GM12878 (cell line): Measurements from ENCODE around the gene AUNIP. TPM values are rescaled to one million over a fixed set of nuclear protein-coding genes. Genes with fewer than 3 reads are reported as not detected.
A peak's percentile ranks its signal among the peaks of the same experiment; 100 is the strongest.

ENCODE experiments used
- ATAC-seq: fragments of 200-7000 bp; cut with Tn5 transposase; 3 replicates; pipeline ENCODE4 v1.9.1; 2020; ENCODE audit warnings: mild to moderate bottlenecking, moderate library complexity
- BruUV-seq: library from RNA; stranded (reverse); fragments of 400-500 nt; replicated peaks from 2 replicates; lab custom pipeline; 2021; lab: Mats Ljungman, UMichigan
- CTCF ChIA-PET: fragments of 300-600 bp; sonication (Branson Sonifier 250); formaldehyde crosslinking; extraction: SDS; loops from one replicate; lab custom pipeline; 2021; ENCODE audit warnings: inconsistent platforms; lab: Yijun Ruan, JAX
- POLR2A ChIA-PET: fragments of 350-600 bp; formaldehyde crosslinking; extraction: SDS; loops from one replicate; lab custom pipeline; 2021; ENCODE audit warnings: inconsistent platforms; lab: Charles Lee
- RAD21 ChIA-PET: fragments of 300-600 bp; sonication (Branson Sonifier 250); formaldehyde crosslinking; loops from one replicate; lab custom pipeline; 2023; ENCODE audit warnings: antibody characterized with exemption; ENCODE audit not compliant: unreplicated experiment; lab: Charles Lee
- SMC1A ChIA-PET: fragments of 300-600 bp; sonication (Branson Sonifier 250); formaldehyde crosslinking; loops from one replicate; lab custom pipeline; 2023; ENCODE audit not compliant: unreplicated experiment, uncharacterized antibody; lab: Charles Lee
- DNase-seq: peaks from one replicate; pipeline ENCODE4 v3.0.0-alpha.2; 2011; ENCODE audit warnings: low read depth, low spot score
- FAIRE-seq: peaks from 3 replicates; lab custom pipeline; 2011; peaks lifted over from hg19 to GRCh38; lab: Jason Lieb, UNC
- H2AFZ ChIP-seq: 2 replicates; pipeline ENCODE4 v1.6.0; 2011; ENCODE audit warnings: low read depth, low read length, control low read depth; ENCODE audit not compliant: control insufficient read depth
- H3K27ac ChIP-seq: 2 replicates; pipeline ENCODE4 v1.5.1; 2011; ENCODE audit warnings: control low read depth; ENCODE audit not compliant: control insufficient read depth, insufficient read depth
- H3K27me3 ChIP-seq, 2 experiments: replicated peaks in 1 of 2; 2 replicates each; pipeline versions ENCODE4 v1.6.0 to v1.6.1; 2011; ENCODE audit warnings: low read length in 1 of 2; ENCODE audit not compliant: control insufficient read depth in 2 of 2, insufficient read depth in 2 of 2
- H3K36me3 ChIP-seq, 2 experiments: 2 replicates each; pipeline ENCODE4 v1.5.1; 2011; ENCODE audit warnings: low read length in 1 of 2; ENCODE audit not compliant: control insufficient read depth in 2 of 2, insufficient read depth in 2 of 2
- H3K4me1 ChIP-seq: 2 replicates; pipeline ENCODE4 v1.6.1; 2011; ENCODE audit warnings: mild to moderate bottlenecking, low read length, moderate library complexity, mixed read lengths; ENCODE audit not compliant: control insufficient read depth, insufficient read depth
- H3K4me2 ChIP-seq: 2 replicates; pipeline ENCODE4 v1.6.0; 2011; ENCODE audit warnings: control low read depth; ENCODE audit not compliant: control insufficient read depth, insufficient read depth
- H3K4me3 ChIP-seq: fragments of 200-600 bp; sonication (generic); 2 replicates; pipeline ENCODE4 v1.5.1; 2016
- H3K79me2 ChIP-seq: 2 replicates; pipeline ENCODE4 v1.6.0; 2011; ENCODE audit warnings: low read length; ENCODE audit not compliant: control insufficient read depth, insufficient read depth
- H3K9ac ChIP-seq: 2 replicates; pipeline ENCODE4 v1.8.0; 2011; ENCODE audit warnings: low read length, control low read depth, mixed read lengths; ENCODE audit not compliant: control insufficient read depth, insufficient read depth
- H3K9me3 ChIP-seq: replicated peaks from 3 replicates; pipeline ENCODE4 v1.5.1; 2011; ENCODE audit warnings: mild to moderate bottlenecking, low read length; ENCODE audit not compliant: control insufficient read depth, insufficient read depth
- H4K20me1 ChIP-seq: 2 replicates; pipeline ENCODE4 v1.6.0; 2011; ENCODE audit not compliant: control insufficient read depth, insufficient read depth
- ATF2 ChIP-seq: IDR thresholded peaks from 2 replicates; pipeline ENCODE4 v1.6.1; 2012; ENCODE audit warnings: low read length, inconsistent platforms
- BCL3 ChIP-seq: IDR thresholded peaks from 2 replicates; pipeline ENCODE4 v1.6.1; 2011; ENCODE audit warnings: borderline replicate concordance, low read depth, mild to moderate bottlenecking, moderate library complexity, low read length; ENCODE audit not compliant: insufficient read depth, poor library complexity, severe bottlenecking
- ETV6 ChIP-seq, 2 experiments: fragments of 450-650 bp in 1 of 2; IDR thresholded peaks in 1 of 2; conservative IDR thresholded peaks in 1 of 2; 2 replicates each; pipeline ENCODE4 v1.6.1; 2014; ENCODE audit warnings: antibody characterized with exemption in 1 of 2, borderline replicate concordance in 1 of 2, low read depth in 1 of 2, mild to moderate bottlenecking in 1 of 2, moderate library complexity in 1 of 2
- FOXM1 ChIP-seq: IDR thresholded peaks from 2 replicates; pipeline ENCODE4 v1.6.1; 2012; ENCODE audit warnings: low read depth, mild to moderate bottlenecking, inconsistent platforms, low read length, moderate library complexity
- NFIC ChIP-seq: IDR thresholded peaks from 2 replicates; pipeline ENCODE4 v1.6.1; 2012; ENCODE audit warnings: low read depth, mild to moderate bottlenecking, inconsistent platforms, low read length, moderate library complexity
- NFXL1 ChIP-seq: fragments of 450-650 bp; IDR thresholded peaks from 2 replicates; pipeline ENCODE4 v1.6.1; 2017; ENCODE audit warnings: antibody characterized with exemption, mild to moderate bottlenecking, borderline replicate concordance
- NR2C2 ChIP-seq: IDR thresholded peaks from 2 replicates; pipeline ENCODE4 v1.6.1; 2011; ENCODE audit warnings: borderline replicate concordance, low read depth; ENCODE audit not compliant: control insufficient read depth, insufficient read length
- PAX5 ChIP-seq: IDR thresholded peaks from 2 replicates; pipeline ENCODE4 v1.6.1; 2011; ENCODE audit warnings: low read depth, low read length, borderline replicate concordance
- SUZ12 ChIP-seq: fragments of 200-600 bp; sonication (generic); IDR thresholded peaks from one replicate; pipeline ENCODE4 v1.6.1; 2018; ENCODE audit warnings: antibody characterized with exemption, mild to moderate bottlenecking; ENCODE audit not compliant: unreplicated experiment
- USF1 ChIP-seq: IDR thresholded peaks from 2 replicates; pipeline ENCODE4 v1.6.1; 2011; ENCODE audit warnings: borderline replicate concordance, low read depth, mild to moderate bottlenecking, moderate library complexity, mixed read lengths, low read length; ENCODE audit not compliant: insufficient read depth; ENCODE audit errors: extremely low read length
- YBX1 ChIP-seq: fragments of 450-650 bp; IDR thresholded peaks from 2 replicates; pipeline ENCODE4 v1.6.1; 2016; ENCODE audit warnings: antibody characterized with exemption
- ZBTB11 ChIP-seq: fragments of 450-650 bp; formaldehyde crosslinking; IDR thresholded peaks from 2 replicates; pipeline ENCODE4 v1.5.0; 2022; ENCODE audit warnings: mild to moderate bottlenecking, missing genetic modification characterization
- WGBS: methylation state at CpG from one replicate; pipeline ENCODE4 v1.1.6; 2016; ENCODE audit warnings: low lambda C conversion rate; ENCODE audit not compliant: insufficient replicate concordance, insufficient coverage; ENCODE audit errors: missing lambda C conversion rate; 5-methylcytosine and 5-hydroxymethylcytosine counted together
- in situ Hi-C: fragments of 300-500 bp; cut with MboI; formaldehyde crosslinking; loops from 9 replicates; pipeline ENCODE4 v1.14.3; 2018; ENCODE audit warnings: mixed read lengths
- intact Hi-C: fragments of 100-400 bp; cut with micrococcal nuclease; formaldehyde crosslinking; loops from one replicate; pipeline ENCODE4 v1.14.2; 2022; ENCODE audit not compliant: unreplicated experiment
- polyA plus RNA-seq, 11 experiments: library from polyadenylated mRNA; depleted of rRNA in 4 of 11; unstranded in 6 of 11; stranded (reverse) in 5 of 11; fragments of >200 nt; fragmentation: Nextera tagmentation in 4 of 11; fragmentation: Illumina TruSeq in 1 of 11; extraction: Ambion mirVana in 4 of 11; extraction: Trizol in 1 of 11; gene quantifications; 1 replicate in 1 of 11; 2 replicates in 10 of 11; pipeline versions ENCODE4 v1.2.1 to v1.2.3, GENCODE V29; 2011 to 2016; ENCODE audit warnings: inconsistent platforms in 2 of 11, missing spikeins in 2 of 11, low read depth in 1 of 11
- total RNA-seq, 4 experiments: library from RNA; depleted of rRNA in 3 of 4; stranded (reverse); fragments of >200 nt in 3 of 4; fragmentation: Illumina TruSeq in 1 of 4; extraction: Trizol in 1 of 4; gene quantifications; 2 replicates each; pipeline versions ENCODE4 v1.2.1 to v1.2.3, GENCODE V29; 2013 to 2021

Gene AUNIP
- total and polyA plus RNA-seq, 10 of the 15 experiments (the other 5 are each of a cell fraction or from before 2014, with no cell fraction given): 3.9 to 20.0 (median 12.7) TPM

GRCh38 chr1:25861316-25862286 is 2.3 kb upstream of the AUNIP start:
- ChIA-PET SMC1A (interaction anchor here (1.0 to 1.7 kb wide), 3 partner anchors 9 to 13 kb away, joined by 3 to 4 read pairs (median 4); no protein-coding TSS in a partner anchor), CTCF (interaction anchor here (0.9 to 1.0 kb wide), 2 partner anchors 34 to 136 kb away, joined by 3 read pairs; partner anchors contain the start of gene PAFAH2), POLR2A (interaction anchor here (0.7 to 1.2 kb wide), 4 partner anchors 13 to 772 kb away, joined by 3 to 6 read pairs (median 3); partner anchors contain the start of gene PAFAH2), RAD21 (no interaction called here)
- no TSS peak for BruUV-seq
- no peak overlapping the region for H2AFZ ChIP-seq
- no peaks in the 10 kb centered on the region for H3K36me3 ChIP-seq
- H3K79me2 ChIP-seq: peaks cover 15% of the 10 kb centered on the region
- in situ Hi-C loops: no loop called here
- H3K27me3 ChIP-seq: no peaks in the 10 kb centered on the region
- H3K4me2 ChIP-seq: no peak overlapping the region
- ATAC-seq (no peak), DNase-seq (no peak), FAIRE-seq (no peak)
- H3K27ac ChIP-seq: no peak overlapping the region; the same call in 1 of the 2 replicates
- no peaks in the 10 kb centered on the region for H4K20me1 ChIP-seq
- peaks cover 8% of the 10 kb centered on the region; the same call in 1 of the 2 replicates for H3K4me1 ChIP-seq
- TF ChIP-seq ETV6 (conservative IDR thresholded peaks at IDR 0.05 in 1 of 2, IDR thresholded peaks at IDR 0.05 in 1 of 2; ENCODE audit: borderline replicate concordance in 1 of 2, low read depth in 1 of 2) (peak in 1 of 2 experiments; percentile 33; a peak in 1 of 4 replicates), BCL3 (no peak), ATF2 (no peak), NFIC (0 out of 2 replicates have a peak, but pooled peaks have one; percentile 27), ZBTB11 (CRISPR knock-in tag) (no peak), NR2C2 (no peak), FOXM1 (peak; percentile 15; the same call in 1 of the 2 replicates), NFXL1 (no peak), USF1 (no peak), SUZ12 (no peak), PAX5 (no peak), YBX1 (no peak)
- no peak overlapping the region for H3K4me3 ChIP-seq
- no peak overlapping the region for H3K9ac ChIP-seq
- WGBS: 61% methylated on average over 13 of the region's 16 CpGs
- H3K9me3 ChIP-seq: no peaks in the 10 kb centered on the region
- intact Hi-C loops: no loop called here
